Measurements from ENCODE around the gene MC1R.

DNA sequence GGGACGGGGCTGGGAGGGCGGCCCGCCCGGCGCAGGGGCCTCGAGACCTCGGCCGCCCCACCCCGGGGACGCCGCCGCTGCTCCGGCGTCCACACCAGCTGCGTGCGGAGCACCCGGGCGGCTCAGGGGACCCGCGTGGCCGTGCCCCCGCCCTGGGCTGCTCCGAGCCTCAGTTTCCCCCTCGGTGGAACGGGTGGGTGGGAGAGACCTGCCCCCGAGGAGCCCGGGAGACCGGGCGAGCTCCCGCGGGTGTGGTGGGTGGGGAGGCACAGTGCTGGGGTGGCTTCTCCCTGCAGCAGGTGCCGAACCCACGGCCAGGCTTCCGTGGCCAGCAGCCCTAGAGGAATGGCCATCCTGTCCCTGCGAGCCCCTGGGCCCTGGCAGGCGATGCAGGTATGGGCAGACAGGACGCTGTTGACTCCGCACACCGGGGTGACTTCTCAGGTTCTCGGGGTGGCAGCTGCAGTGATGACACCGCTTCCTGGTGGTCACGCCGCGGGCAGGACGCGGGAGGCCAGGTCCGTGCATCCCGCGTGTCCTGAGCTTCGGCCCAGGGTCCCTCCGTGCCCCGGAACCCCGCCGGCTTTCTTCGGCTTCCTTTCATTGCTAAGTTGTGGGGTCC, 30.6 kb downstream of the MC1R start:
- TF ChIP-seq, protein P1, sequence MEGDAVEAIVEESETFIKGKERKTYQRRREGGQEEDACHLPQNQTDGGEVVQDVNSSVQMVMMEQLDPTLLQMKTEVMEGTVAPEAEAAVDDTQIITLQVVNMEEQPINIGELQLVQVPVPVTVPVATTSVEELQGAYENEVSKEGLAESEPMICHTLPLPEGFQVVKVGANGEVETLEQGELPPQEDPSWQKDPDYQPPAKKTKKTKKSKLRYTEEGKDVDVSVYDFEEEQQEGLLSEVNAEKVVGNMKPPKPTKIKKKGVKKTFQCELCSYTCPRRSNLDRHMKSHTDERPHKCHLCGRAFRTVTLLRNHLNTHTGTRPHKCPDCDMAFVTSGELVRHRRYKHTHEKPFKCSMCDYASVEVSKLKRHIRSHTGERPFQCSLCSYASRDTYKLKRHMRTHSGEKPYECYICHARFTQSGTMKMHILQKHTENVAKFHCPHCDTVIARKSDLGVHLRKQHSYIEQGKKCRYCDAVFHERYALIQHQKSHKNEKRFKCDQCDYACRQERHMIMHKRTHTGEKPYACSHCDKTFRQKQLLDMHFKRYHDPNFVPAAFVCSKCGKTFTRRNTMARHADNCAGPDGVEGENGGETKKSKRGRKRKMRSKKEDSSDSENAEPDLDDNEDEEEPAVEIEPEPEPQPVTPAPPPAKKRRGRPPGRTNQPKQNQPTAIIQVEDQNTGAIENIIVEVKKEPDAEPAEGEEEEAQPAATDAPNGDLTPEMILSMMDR (conservative IDR thresholded peaks at IDR 0.05) = no peak
- TF ChIP-seq EZH2 (IDR thresholded peaks at IDR 0.05; ENCODE audit: low read depth) = no peak
